Neural progenitor cell (in vitro differentiated cells): ENCODE results near the gene HIRA. TPM values are rescaled to one million over a fixed set of nuclear protein-coding genes. Genes with fewer than 3 reads are reported as not detected.

Experiments used
- DNase-seq: peaks from one replicate; pipeline ENCODE4 v3.0.0-alpha.2; 2016; ENCODE audit warnings: low spot score
- H2AFZ ChIP-seq: fragments of 200-600 bp; sonication (generic); replicated peaks from 2 replicates; pipeline ENCODE4 v1.6.1; 2016; ENCODE audit warnings: antibody characterized with exemption
- H3F3A ChIP-seq: fragments of 200-600 bp; sonication (generic); 2 replicates; pipeline ENCODE4 v1.6.1; 2016; ENCODE audit warnings: antibody characterized with exemption, low read depth
- H3K27ac ChIP-seq: fragments of 200-600 bp; sonication (generic); 2 replicates; pipeline ENCODE4 v1.5.1; 2016; ENCODE audit warnings: mild to moderate bottlenecking
- H3K27me3 ChIP-seq: fragments of 200-600 bp; sonication (generic); 2 replicates; pipeline ENCODE4 v1.6.1; 2016; ENCODE audit warnings: mild to moderate bottlenecking, moderate library complexity
- H3K36me3 ChIP-seq: fragments of 200-600 bp; sonication (generic); 2 replicates; pipeline ENCODE4 v1.5.1; 2016
- H3K4me1 ChIP-seq: fragments of 200-600 bp; sonication (generic); 2 replicates; pipeline ENCODE4 v1.6.1; 2016; ENCODE audit warnings: mixed run types
- H3K4me2 ChIP-seq: fragments of 200-600 bp; sonication (generic); 2 replicates; pipeline ENCODE4 v1.6.1; 2016
- H3K4me3 ChIP-seq: fragments of 200-600 bp; sonication (generic); 2 replicates; pipeline ENCODE4 v1.5.1; 2016
- H3K79me2 ChIP-seq: fragments of 200-600 bp; sonication (generic); 2 replicates; pipeline ENCODE4 v1.6.1; 2016; ENCODE audit warnings: low read depth
- H3K9ac ChIP-seq: fragments of 200-600 bp; sonication (generic); 2 replicates; pipeline ENCODE4 v1.6.1; 2016
- H3K9me3 ChIP-seq: fragments of 200-600 bp; sonication (generic); 2 replicates; pipeline ENCODE4 v1.5.1; 2016; ENCODE audit warnings: low read depth
- H4K20me1 ChIP-seq: fragments of 200-600 bp; sonication (generic); 2 replicates; pipeline ENCODE4 v1.6.1; 2016; ENCODE audit warnings: low read depth
- H3K27ac Mint-ChIP-seq: 3 replicates; pipeline ENCODE4 v1.8.0; 2021; ENCODE audit warnings: mixed read lengths
- H3K27me3 Mint-ChIP-seq: 2 replicates; pipeline ENCODE4 v1.8.0; 2022; ENCODE audit warnings: low read depth, mild to moderate bottlenecking, inconsistent platforms, moderate library complexity, mixed read lengths; ENCODE audit not compliant: insufficient read depth
- H3K36me3 Mint-ChIP-seq: 3 replicates; pipeline ENCODE4 v1.8.0; 2021; ENCODE audit warnings: mixed read lengths
- H3K4me1 Mint-ChIP-seq: 3 replicates; pipeline ENCODE4 v1.8.0; 2021; ENCODE audit warnings: mixed read lengths
- H3K4me3 Mint-ChIP-seq: 3 replicates; pipeline ENCODE4 v1.8.0; 2021; ENCODE audit warnings: mild to moderate bottlenecking, moderate library complexity, mixed read lengths
- H3K9me3 Mint-ChIP-seq: 3 replicates; pipeline ENCODE4 v1.8.0; 2020; ENCODE audit warnings: mixed read lengths
- EZH2 ChIP-seq: fragments of 200-600 bp; sonication (generic); IDR thresholded peaks from 2 replicates; pipeline ENCODE4 v1.6.1; 2017; ENCODE audit warnings: antibody characterized with exemption, mild to moderate bottlenecking, moderate library complexity
- EZH2phosphoT487 ChIP-seq: fragments of 200-600 bp; sonication (generic); IDR thresholded peaks from 2 replicates; pipeline ENCODE4 v1.6.1; 2017; ENCODE audit warnings: antibody characterized with exemption
- total RNA-seq: library from RNA; depleted of rRNA; stranded (reverse); fragments of >200 nt; gene quantifications from 2 replicates; pipeline ENCODE4 v1.2.3, GENCODE V29; 2015; ENCODE audit warnings: low replicate concordance
- TF ChIP-seq, protein P1 (sequence below): fragments of 200-600 bp; sonication (generic); IDR thresholded peaks from 2 replicates; pipeline ENCODE4 v1.5.1; 2017; ENCODE audit warnings: antibody characterized with exemption, mild to moderate bottlenecking

HIRA gene
- total RNA-seq, 1 donor from 2014 or later = 18.9 TPM

GRCh38 chr22:19419086-19419463 is 12.5 kb downstream of the HIRA start:
- Histone ChIP-seq H3K4me1 (peaks cover 10% of the 10 kb centered on the region), H3K79me2 (peaks cover 100% of the 10 kb centered on the region), H3K9me3 (no peaks in the 10 kb centered on the region), H3F3A (no peaks in the 10 kb centered on the region), H3K36me3 (no peaks in the 10 kb centered on the region), H3K27ac (no peak overlapping the region), H3K4me2 (no peak overlapping the region), H3K9ac (no peak overlapping the region), H2AFZ (no peak overlapping the region), H3K27me3 (no peaks in the 10 kb centered on the region), H3K4me3 (no peak overlapping the region), H4K20me1 (peaks cover 49% of the 10 kb centered on the region)
- Mint-ChIP-seq H3K27ac (no peak overlapping the region), H3K4me1 (peaks cover 10% of the 10 kb centered on the region), H3K9me3 (peaks cover 4% of the 10 kb centered on the region), H3K27me3 (no peaks in the 10 kb centered on the region), H3K4me3 (no peak overlapping the region), H3K36me3 (peaks cover 19% of the 10 kb centered on the region)
- TF ChIP-seq EZH2 = no peak
- TF ChIP-seq EZH2phosphoT487 = no peak
- TF ChIP-seq, protein P1, sequence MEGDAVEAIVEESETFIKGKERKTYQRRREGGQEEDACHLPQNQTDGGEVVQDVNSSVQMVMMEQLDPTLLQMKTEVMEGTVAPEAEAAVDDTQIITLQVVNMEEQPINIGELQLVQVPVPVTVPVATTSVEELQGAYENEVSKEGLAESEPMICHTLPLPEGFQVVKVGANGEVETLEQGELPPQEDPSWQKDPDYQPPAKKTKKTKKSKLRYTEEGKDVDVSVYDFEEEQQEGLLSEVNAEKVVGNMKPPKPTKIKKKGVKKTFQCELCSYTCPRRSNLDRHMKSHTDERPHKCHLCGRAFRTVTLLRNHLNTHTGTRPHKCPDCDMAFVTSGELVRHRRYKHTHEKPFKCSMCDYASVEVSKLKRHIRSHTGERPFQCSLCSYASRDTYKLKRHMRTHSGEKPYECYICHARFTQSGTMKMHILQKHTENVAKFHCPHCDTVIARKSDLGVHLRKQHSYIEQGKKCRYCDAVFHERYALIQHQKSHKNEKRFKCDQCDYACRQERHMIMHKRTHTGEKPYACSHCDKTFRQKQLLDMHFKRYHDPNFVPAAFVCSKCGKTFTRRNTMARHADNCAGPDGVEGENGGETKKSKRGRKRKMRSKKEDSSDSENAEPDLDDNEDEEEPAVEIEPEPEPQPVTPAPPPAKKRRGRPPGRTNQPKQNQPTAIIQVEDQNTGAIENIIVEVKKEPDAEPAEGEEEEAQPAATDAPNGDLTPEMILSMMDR = no peak
- no peak for DNase-seq

GRCh38 chr22:19412923-19413322 is 18.6 kb downstream of the HIRA start:
- H3K9me3 Mint-ChIP-seq = peaks cover 4% of the 10 kb centered on the region
- peaks cover 22% of the 10 kb centered on the region for H3K36me3 Mint-ChIP-seq
- H4K20me1 ChIP-seq = peaks cover 51% of the 10 kb centered on the region
- H3K27me3 Mint-ChIP-seq = no peaks in the 10 kb centered on the region
- peaks cover 75% of the 10 kb centered on the region for H3K79me2 ChIP-seq
- H3K4me1 Mint-ChIP-seq = peaks cover 4% of the 10 kb centered on the region
- no peaks in the 10 kb centered on the region for H3K36me3 ChIP-seq
- H3K9me3 ChIP-seq = no peaks in the 10 kb centered on the region
- DNase-seq = no peak
- no peak overlapping the region for H3K4me3 Mint-ChIP-seq
- no peak overlapping the region for H3K9ac ChIP-seq
- no peak overlapping the region for H3K27ac ChIP-seq
- no peaks in the 10 kb centered on the region for H3K4me1 ChIP-seq
- H2AFZ ChIP-seq = no peak overlapping the region
- H3K27me3 ChIP-seq = no peaks in the 10 kb centered on the region
- no peaks in the 10 kb centered on the region for H3F3A ChIP-seq
- no peak overlapping the region for H3K27ac Mint-ChIP-seq
- TF ChIP-seq EZH2 = no peak
- no peak for TF ChIP-seq EZH2phosphoT487
- TF ChIP-seq, protein P1 = no peak
- H3K4me3 ChIP-seq = no peak overlapping the region
- H3K4me2 ChIP-seq = no peak overlapping the region

- Mint-ChIP-seq H3K4me1 (peaks cover 4% of the 10 kb centered on the region), H3K9me3 (peaks cover 4% of the 10 kb centered on the region), H3K4me3 (no peak overlapping the region), H3K27ac (no peak overlapping the region), H3K27me3 (no peaks in the 10 kb centered on the region), H3K36me3 (peaks cover 18% of the 10 kb centered on the region)
- TF ChIP-seq, protein P1 = no peak
- no peak for TF ChIP-seq EZH2phosphoT487
- no peak for TF ChIP-seq EZH2
- peaks cover 71% of the 10 kb centered on the region for H3K79me2 ChIP-seq
- no peaks in the 10 kb centered on the region for H3K4me1 ChIP-seq
- no peak overlapping the region for H3K4me2 ChIP-seq
- H3K27ac ChIP-seq = no peak overlapping the region
- H3K36me3 ChIP-seq = peaks cover 3% of the 10 kb centered on the region
- H3K27me3 ChIP-seq = no peaks in the 10 kb centered on the region
- peaks cover 51% of the 10 kb centered on the region for H4K20me1 ChIP-seq
- no peaks in the 10 kb centered on the region for H3K9me3 ChIP-seq
- no peak overlapping the region for H2AFZ ChIP-seq
- no peak overlapping the region for H3K4me3 ChIP-seq
- no peak overlapping the region for H3K9ac ChIP-seq
- H3F3A ChIP-seq = no peaks in the 10 kb centered on the region
- no peak for DNase-seq
These were observed 19.1 kb downstream of the HIRA start for GRCh38 chr22:19412478-19412877.
